Measurements from ENCODE around the gene CLCNKB.

Gene CLCNKB

GRCh38 chr1:16074217-16074616, 30.6 kb downstream of the CLCNKB start:
- no peak for DNase-seq (ENCODE audit: low read depth, low spot score)

DNA sequence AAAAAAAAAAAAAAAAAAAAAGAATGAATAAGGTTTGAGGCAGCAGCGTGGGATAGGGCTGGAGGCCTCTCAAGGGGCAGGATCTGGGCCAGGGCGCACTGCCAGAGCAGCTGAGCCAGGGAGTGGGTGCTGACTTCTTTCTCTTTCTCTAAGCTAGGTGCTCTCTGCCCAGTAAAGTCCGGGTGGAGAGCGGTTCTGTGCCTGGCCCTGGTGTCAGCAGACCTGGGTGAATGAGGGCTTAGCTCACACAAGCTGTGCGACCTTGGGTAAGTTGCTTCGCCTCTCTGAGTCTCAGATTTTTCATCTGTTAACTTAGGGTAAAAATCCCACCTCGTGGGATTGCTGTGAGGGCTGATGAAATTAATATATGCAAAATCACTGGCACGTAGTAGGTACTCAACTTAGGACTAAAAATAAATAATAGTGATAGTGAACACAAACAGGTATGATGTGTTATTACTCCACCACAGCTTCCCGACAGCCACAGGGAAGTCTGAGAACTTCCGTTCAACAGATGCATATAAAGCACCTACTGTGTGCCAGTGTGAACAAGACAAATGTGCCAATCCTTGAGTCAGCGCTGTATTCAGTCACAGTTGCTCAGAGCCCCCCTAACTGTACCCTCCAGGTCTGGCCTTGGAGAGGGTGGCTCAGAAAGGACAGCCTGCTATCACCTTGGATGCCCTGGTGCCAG, 31.9 kb downstream of the CLCNKB start:
- no peak for DNase-seq (ENCODE audit: low read depth, low spot score)

- no peak for DNase-seq (ENCODE audit: low read depth, low spot score)
Measured at GRCh38 chr1:16076031-16076864, 32.7 kb downstream of the CLCNKB start.

GRCh38 chr1:16076865-16077238, 33.3 kb downstream of the CLCNKB start:
- no peak for DNase-seq (ENCODE audit: low read depth, low spot score)

DNA sequence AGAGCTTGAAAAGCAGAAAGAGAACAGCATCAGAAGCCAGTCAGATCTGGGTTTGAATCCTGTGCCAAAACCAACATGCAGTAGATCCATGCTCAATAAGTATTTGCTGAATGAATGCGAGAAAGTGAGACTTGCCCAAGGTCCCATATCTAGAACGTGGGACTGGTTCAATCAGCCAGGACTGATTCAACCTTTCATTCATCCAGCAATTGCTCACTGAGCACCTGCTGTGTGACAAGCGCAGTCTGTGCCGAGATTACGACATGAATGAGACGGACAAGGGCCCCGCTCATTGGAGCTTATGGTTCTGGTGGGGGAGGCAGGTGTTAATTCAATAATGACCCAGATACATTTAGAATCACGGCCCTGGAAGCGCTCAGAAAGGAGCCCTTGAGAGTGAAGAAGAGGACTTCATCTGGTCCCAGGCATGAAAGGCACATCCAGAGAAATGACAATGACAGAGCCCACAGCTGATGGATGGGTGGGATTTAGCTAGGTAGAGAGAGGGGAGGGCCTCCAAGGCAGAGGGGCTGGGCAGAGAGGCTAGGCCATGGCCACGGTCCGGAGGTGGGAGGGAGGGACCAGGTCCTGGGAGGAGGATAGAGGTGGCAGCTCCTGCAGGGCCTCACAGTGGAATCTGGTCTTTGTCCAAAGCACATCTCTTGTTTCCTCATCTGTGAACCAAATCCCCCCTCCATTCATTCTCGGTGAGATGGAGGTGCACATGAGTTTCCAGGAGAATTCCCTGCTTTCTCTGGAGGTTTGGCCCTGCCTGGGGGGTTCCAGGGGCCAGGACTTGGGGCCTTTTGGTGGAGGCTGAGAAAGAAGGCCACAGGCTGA, 34.0 kb downstream of the CLCNKB start:
- no peak for DNase-seq (ENCODE audit: low read depth, low spot score)

- peak; percentile 33 for DNase-seq (ENCODE audit: low read depth, low spot score)
Measured at GRCh38 chr1:16078925-16079656, 35.5 kb downstream of the CLCNKB start.

GRCh38 chr1:16080422-16081150, 37.0 kb downstream of the CLCNKB start:
- DNase-seq (ENCODE audit: low read depth, low spot score) = no peak

DNA sequence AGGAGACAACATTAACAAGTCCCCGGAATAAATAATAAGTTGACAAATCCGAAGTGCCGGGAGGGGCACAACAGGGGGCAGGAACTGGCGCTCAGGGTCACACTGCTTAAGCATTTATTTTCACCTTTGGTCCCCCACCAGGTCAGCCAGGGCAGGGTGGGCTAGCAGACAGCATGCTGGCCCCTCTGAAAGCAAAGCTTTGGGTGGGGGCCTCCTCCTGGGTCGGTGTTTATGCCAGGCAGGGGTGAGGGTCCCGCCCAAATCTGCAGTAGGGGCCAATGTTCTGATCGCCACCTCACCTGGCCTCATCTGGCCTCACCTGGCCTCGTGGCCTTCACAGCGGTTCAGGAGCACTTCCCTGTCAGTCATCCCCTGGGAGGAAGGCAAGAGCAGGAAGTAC, 38.1 kb downstream of the CLCNKB start:
- no peak for DNase-seq (ENCODE audit: low read depth, low spot score)

DNA sequence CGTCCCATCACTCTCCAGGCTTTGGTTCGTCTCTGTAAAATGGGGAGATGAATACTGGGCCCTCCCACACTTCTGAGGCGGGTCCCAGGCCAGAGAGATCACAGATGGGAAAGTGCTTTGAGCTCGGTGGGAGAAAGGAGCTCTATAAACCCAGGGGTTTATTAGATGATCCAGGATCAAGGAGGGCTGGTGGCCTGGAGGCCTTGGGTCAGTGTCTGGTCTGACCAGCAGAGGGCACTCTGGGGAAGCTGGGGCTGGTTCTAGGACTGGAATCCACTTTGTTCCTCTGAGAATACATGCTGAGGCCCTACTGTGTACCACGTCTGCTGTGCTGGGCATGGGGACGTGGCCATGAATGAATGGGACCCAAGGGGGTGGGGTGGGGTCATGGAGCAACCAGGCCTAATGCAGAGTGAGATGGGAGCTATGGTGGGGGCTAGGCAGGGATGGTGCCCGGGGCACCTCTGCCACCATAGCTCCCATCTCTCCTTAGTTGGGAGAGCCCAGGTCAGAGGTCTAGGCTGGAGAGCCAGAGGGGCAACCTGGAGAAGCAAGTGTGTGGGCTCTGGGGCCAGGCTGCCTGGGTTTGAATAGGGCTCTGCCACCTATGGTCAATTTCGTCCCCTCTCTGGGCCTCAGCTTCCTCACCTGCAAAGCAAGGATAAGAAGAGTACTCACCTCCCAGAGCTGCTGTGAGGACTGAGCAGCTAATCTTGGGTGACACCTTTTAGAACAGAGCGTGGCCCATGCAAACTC, 38.9 kb downstream of the CLCNKB start:
- DNase-seq (ENCODE audit: low read depth, low spot score) = peak; percentile 28

DNA sequence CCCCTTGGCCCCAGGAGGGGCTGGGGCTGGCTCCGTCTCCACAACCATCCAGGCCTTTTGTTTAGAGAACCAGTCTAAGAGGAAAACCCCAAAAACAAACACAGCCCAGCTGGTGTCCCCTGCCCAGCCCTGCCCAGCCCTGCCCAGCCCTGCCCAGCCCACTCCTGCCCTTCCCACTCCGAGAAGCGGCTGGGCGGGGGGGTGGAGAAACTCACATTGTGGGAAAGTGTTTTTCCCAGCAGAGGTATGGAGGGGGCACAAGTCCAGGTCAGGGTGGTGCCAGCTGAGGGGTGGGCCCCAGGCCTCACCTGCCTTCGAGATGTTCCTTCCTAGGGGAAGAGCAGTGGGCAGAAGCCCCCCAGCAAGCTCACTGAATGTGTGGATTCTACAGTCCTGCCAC, 39.9 kb downstream of the CLCNKB start:
- DNase-seq (ENCODE audit: low read depth, low spot score) = no peak

DNA sequence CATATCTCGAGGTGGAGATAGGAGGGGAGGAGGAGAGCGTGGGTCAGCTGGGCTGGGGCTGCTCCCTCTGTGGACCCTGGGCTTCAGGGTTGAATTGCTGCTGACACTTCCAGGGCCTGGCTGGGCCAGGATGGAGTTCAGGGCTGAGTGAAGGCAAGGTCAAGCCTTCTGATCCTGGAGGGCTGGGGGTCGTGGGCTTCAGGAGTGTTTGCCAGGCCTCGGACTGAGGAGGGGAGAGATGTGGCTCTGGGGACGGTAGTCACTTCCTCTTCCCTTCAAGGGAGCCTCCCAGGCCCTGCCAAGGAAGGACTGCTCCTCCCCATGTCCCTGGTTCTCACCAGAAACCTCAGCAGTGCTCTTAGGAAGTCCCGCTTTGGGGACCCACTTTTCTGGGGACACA, 41.9 kb downstream of the CLCNKB start:
- DNase-seq (ENCODE audit: low read depth, low spot score) = no peak

DNA sequence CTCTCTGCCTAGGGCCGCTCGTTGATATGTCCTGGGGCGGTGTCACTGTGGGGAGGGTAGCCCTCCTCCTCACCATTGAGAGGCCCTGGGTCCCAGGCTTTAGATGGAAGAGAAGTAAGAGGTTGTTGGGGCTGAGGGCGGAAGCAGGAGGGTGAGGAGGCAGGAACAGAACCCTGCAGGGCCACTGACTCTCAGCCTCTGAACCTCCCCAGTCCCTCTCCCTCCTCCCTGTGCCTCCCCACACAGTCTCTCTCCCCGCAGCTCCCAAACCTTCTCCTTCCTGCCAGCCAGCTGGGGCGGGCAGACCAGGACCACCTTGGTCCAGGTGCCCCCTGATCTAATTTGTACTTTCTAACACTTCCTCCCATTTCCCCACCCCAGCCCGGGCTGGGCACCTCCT, 44.2 kb downstream of the CLCNKB start:
- no peak for DNase-seq (ENCODE audit: low read depth, low spot score)

GRCh38 chr1:16088351-16088911, 44.8 kb downstream of the CLCNKB start:
- DNase-seq (ENCODE audit: low read depth, low spot score) = no peak

- DNase-seq (ENCODE audit: low read depth, low spot score) = no peak
Measured at GRCh38 chr1:16088996-16089395, 45.4 kb downstream of the CLCNKB start.

- DNase-seq (ENCODE audit: low read depth, low spot score) = no peak
Measured at GRCh38 chr1:16090076-16090826, 46.7 kb downstream of the CLCNKB start.

DNA sequence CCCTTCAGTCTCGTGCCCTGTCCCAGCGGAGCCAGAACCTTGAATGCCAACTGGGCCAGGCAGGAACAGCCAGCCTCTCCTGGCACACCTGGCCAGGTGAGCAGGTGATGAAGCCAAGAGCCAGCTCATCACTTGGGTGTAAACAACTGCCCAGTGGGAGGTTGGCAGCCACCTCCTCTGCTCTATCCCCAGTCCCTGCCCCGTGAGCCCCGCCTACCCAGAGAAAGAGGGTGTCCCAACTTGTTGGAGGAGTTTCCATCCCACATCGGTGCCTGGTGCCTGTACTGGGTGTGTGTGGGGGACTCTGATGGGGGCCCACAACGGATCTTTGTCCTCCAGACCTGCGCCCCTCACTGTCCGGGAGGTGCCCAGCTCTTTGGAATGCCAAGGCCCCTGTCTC, 47.7 kb downstream of the CLCNKB start:
- no peak for DNase-seq (ENCODE audit: low read depth, low spot score)

DNA sequence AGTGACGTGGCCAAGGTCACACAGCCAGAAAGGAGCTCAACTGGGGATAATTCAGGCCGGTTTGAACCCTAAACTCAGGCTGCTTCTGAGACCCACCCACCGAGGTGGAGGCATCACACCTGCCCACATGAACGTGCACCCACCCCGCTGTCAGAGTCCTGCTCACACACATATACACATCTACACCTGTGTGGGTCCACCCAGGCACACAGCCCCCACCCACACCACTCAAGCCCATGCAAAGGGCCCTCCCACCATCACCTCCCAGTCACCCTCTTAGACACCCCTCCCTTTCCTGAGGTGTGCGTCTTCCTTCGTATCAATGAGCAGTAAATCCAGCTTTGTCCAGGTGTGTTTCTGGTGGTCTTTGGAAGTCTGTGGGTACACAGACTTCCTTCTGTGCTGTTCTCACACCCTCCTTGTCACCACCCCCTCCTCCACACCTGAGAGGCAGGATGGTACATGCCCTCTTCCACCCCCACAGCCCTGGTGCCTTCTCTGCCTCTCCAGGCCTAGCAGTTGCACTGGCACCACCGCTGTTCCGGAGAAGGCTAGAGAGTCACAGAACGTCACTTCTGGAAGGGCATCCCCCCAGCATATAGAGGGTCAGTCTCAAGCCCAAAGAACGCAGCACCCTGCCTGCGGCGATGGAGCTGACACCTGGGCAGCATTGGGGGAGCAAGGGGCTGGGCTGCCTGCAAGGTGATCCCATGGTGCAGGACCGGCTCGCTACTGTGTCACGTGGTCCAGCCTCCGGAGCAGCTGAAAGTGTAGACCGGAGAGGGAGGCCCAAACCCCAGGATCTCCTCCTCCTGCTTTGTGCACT, 48.7 kb downstream of the CLCNKB start:
- no peak for DNase-seq (ENCODE audit: low read depth, low spot score)

DNA sequence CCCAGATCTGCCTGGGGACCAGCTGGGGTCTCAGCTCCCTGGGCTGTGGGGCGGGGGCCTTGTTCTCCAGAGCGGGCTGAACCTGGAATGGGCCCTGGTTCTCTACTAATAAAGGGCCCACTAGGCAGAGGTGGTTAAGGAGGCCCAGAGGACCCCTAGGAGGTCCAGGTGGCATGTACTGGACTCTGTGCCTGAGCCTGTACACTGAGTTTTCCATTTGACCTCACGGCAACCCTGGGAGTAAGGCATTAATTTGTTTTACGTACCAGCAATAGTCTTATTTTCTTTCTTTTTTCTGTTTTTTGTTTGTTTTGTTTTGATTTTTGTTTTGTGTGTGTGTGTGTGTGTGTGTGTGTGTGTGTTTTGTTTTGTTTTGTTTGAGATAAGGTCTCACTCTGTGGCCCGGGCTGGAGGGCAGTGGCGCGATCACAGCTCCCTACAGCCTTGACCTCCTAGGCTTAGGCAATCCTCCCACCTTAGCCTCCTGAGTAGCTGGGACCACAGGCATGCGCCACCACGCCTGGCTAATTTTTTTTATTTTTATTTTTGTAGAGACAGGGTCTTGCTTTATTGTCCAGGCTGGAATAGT, 49.4 kb downstream of the CLCNKB start:
- no peak for DNase-seq (ENCODE audit: low read depth, low spot score)

Measured in activated naive CD8-positive, alpha-beta T cell treated with anti-CD3 and anti-CD28 coated beads, Interleukin-2, amount 50 U/mL, for 16 hours (primary cell).